ENCODE data around the gene MYH10. TPM values are rescaled to one million over a fixed set of nuclear protein-coding genes. Genes with fewer than 3 reads are reported as not detected.
"Not testable (repeated sequence)": the region's sequence is repeated elsewhere in the genome, so short reads cannot be mapped to it uniquely, and the experiment has no call there.

Gene MYH10
- total RNA-seq, 5 donors from 2014 or later (not counting 1 experiment from before 2014, with no cell fraction given): 1.3 to 2.8 (median 2.1) TPM

DNA sequence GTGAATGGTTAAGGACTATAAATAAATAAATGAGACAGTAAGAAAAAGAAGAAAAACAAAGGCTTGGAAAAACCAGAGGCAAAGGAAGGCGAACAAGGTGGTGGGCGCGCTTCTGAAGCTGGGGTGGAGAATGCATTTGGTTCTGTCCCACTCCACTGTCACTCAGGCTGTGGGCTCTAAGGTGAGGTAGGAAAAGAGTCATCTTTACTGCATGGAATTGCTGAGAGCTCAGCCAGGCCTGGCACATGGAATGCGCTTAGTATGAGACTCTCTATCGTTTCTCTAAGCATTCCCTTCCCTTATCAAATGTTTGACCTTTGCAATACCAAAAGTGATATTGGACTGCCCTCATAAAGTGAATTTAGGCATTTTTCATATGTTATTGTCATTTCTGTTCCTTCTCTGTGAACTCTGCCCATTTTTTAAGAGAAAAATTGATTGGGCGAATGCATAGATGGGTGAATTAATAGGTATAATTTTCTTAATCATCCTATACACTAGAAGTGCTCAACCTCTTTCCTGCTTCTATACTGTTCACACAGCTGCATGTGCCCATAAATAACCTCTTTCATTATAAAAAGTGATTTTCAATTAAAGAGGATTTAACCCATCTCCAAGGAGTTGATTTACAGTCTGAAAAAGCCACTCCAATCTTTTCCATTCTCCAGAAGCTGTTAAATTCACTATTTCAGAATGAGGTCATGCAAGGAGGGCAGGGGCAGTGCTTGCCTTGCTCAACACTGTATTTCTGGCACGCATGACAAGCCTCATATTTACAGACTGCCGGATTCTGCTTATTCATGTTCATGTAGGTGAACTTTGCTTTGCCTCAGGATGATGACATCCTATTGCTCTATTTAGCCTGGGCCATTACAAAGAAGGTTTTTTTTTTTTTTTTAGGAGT, 87.7 kb downstream of the MYH10 start:
- ATAC-seq (replicated peaks in 1 of 4) (no peak), DNase-seq (no peak)
- Mint-ChIP-seq H3K36me3 (no peaks in the 10 kb centered on the region), H3K9me3 (no peaks in the 10 kb centered on the region), H3K4me3 (no peak overlapping the region), H3K27me3 (no peaks in the 10 kb centered on the region), H3K4me1 (no peaks in the 10 kb centered on the region), H3K27ac (no peak overlapping the region)
- H3K27me3 ChIP-seq (replicated peaks in 1 of 2; ENCODE audit: control insufficient read depth in 2 of 2, extremely low read depth in 1 of 2, insufficient read depth in 2 of 2, low read length in 1 of 2): no peaks in the 10 kb centered on the region
- no peaks in the 10 kb centered on the region for H3K9me3 ChIP-seq
- no peak overlapping the region for H3K27ac ChIP-seq (ENCODE audit: low read length)
- ChIA-PET CTCF (no interaction called here), POLR2A (no interaction called here)
- H3K4me3 ChIP-seq (ENCODE audit: control insufficient read depth in 1 of 2, extremely low read depth in 1 of 2, low read length in 1 of 2): no peak overlapping the region
- WGBS (ENCODE audit: insufficient coverage): 91% methylated on average over 5 of the region's 8 CpGs
- no peaks in the 10 kb centered on the region for H3K4me1 ChIP-seq (ENCODE audit: control insufficient read depth in 1 of 2, extremely low read depth in 1 of 2, insufficient read depth in 2 of 2, low read length in 2 of 2)
- H3K36me3 ChIP-seq (ENCODE audit: control insufficient read depth in 2 of 2, extremely low read depth in 1 of 2, insufficient read depth in 1 of 2, low read length in 1 of 2): no peaks in the 10 kb centered on the region

DNA sequence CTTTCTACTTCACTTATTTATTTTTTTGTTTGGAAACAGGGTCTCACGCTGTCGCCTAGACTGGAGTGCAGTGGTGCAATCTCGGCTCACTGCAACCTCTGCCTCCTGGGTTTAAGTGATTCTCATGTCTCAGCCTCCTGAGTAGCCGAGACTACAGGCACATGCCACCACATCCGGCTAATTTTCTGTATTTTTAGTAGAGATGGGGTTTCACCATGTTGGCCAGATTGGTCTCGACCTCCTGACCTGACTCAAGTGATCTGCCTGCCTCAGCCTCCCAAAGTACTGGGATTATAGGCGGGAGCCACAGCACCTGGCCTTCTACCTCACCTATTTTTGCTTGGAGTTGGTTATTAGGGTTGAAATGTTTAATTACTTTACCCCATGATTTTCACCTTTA, 90.5 kb downstream of the MYH10 start:
- WGBS (ENCODE audit: insufficient coverage): 86% methylated on average over 2 of the region's 7 CpGs
- H3K36me3 Mint-ChIP-seq, CTCF ChIA-PET: not testable (repeated sequence)

DNA sequence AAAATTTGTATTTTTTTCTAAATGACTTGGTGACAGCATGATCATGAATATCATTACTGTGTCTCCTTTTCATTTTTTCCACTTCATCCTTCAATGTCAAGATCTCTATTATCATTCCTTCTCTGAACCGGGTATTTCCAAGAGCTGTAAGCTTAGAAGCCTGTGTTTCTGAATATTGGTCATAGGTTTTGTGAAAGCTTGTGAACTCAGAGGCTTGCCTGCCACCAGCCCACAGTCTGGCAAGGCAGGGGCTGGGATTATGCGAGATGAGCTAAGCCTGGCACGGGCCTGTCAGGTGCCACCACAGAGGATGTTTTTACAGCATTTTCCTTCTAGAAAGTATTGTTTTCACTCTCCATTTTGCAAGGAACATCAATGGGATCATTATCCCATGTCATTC, 92.8 kb downstream of the MYH10 start:
- H3K27ac ChIP-seq (ENCODE audit: low read length): no peak overlapping the region
- H3K27ac Mint-ChIP-seq: no peak overlapping the region
- no peaks in the 10 kb centered on the region for H3K4me1 ChIP-seq (ENCODE audit: control insufficient read depth in 1 of 2, extremely low read depth in 1 of 2, insufficient read depth in 2 of 2, low read length in 2 of 2)
- ChIA-PET POLR2A (no interaction called here), CTCF (no interaction called here)
- ATAC-seq (replicated peaks in 1 of 4): no peak
- H3K9me3 ChIP-seq: no peaks in the 10 kb centered on the region
- WGBS (ENCODE audit: insufficient coverage): 60% methylated on average over 2 of the region's 3 CpGs
- no peaks in the 10 kb centered on the region for H3K27me3 ChIP-seq (replicated peaks in 1 of 2; ENCODE audit: control insufficient read depth in 2 of 2, extremely low read depth in 1 of 2, insufficient read depth in 2 of 2, low read length in 1 of 2)
- no peaks in the 10 kb centered on the region for H3K9me3 Mint-ChIP-seq
- no peaks in the 10 kb centered on the region for H3K27me3 Mint-ChIP-seq
- H3K4me1 Mint-ChIP-seq: no peaks in the 10 kb centered on the region
- no peaks in the 10 kb centered on the region for H3K36me3 ChIP-seq (ENCODE audit: control insufficient read depth in 2 of 2, extremely low read depth in 1 of 2, insufficient read depth in 1 of 2, low read length in 1 of 2)
- H3K4me3 ChIP-seq (ENCODE audit: control insufficient read depth in 1 of 2, extremely low read depth in 1 of 2, low read length in 1 of 2): no peak overlapping the region
- DNase-seq: no peak
- H3K4me3 Mint-ChIP-seq: no peak overlapping the region
- no peaks in the 10 kb centered on the region for H3K36me3 Mint-ChIP-seq

More for the DNA sequence above, 90.5 kb downstream of the MYH10 start:
- H3K9me3 ChIP-seq; H3K27ac ChIP-seq (ENCODE audit: low read length); H3K4me1 Mint-ChIP-seq; POLR2A ChIA-PET; H3K9me3 Mint-ChIP-seq; H3K36me3 ChIP-seq (ENCODE audit: control insufficient read depth in 2 of 2, extremely low read depth in 1 of 2, insufficient read depth in 1 of 2, low read length in 1 of 2); H3K4me3 ChIP-seq (ENCODE audit: control insufficient read depth in 1 of 2, extremely low read depth in 1 of 2, low read length in 1 of 2); ATAC-seq (replicated peaks in 1 of 4); H3K27ac Mint-ChIP-seq; H3K4me3 Mint-ChIP-seq; H3K27me3 ChIP-seq (replicated peaks in 1 of 2; ENCODE audit: control insufficient read depth in 2 of 2, extremely low read depth in 1 of 2, insufficient read depth in 2 of 2, low read length in 1 of 2); DNase-seq; H3K27me3 Mint-ChIP-seq; H3K4me1 ChIP-seq (ENCODE audit: control insufficient read depth in 1 of 2, extremely low read depth in 1 of 2, insufficient read depth in 2 of 2, low read length in 2 of 2): not testable (repeated sequence)

DNA sequence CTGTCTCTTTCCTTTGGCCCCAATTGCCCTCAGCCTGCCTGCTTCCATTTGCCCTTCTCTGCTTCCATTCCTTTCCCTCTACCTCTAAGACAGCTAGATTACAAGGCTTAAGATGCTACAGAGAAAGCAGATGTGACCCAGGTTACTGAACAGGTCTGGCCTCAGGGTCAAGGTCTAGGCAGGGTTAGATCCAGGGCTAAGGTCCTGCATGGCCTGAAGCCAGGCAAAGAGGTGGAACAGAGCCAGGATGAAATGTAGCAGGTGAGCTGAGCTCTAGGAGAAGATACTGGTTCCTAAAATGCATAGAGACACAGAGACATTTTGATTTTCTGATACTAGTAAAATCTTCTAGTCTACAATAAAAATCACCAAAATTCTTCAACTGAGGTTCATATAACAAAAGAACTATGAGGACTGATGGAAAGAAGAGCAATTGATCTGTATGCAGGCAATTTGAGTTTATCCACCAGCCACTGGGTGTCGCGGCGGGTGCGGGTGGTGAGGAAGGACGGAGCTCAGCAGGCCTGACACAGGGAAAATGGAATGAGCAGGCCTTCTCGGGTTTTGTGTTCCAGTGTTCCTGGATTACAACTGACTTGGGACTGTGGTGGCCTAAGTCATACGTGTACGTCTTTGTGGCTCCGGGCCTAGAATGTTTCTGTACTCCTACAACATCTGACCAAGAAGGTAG, 95.9 kb downstream of the MYH10 start:
- H3K4me3 Mint-ChIP-seq: no peak overlapping the region
- no peak for ATAC-seq (replicated peaks in 1 of 4)
- POLR2A ChIA-PET: no interaction called here
- H3K36me3 Mint-ChIP-seq: no peaks in the 10 kb centered on the region
- Histone ChIP-seq H3K27ac (ENCODE audit: low read length) (no peak overlapping the region), H3K4me1 (ENCODE audit: control insufficient read depth in 1 of 2, extremely low read depth in 1 of 2, insufficient read depth in 2 of 2, low read length in 2 of 2) (no peaks in the 10 kb centered on the region), H3K4me3 (ENCODE audit: control insufficient read depth in 1 of 2, extremely low read depth in 1 of 2, low read length in 1 of 2) (no peak overlapping the region), H3K36me3 (ENCODE audit: control insufficient read depth in 2 of 2, extremely low read depth in 1 of 2, insufficient read depth in 1 of 2, low read length in 1 of 2) (no peaks in the 10 kb centered on the region), H3K9me3 (no peaks in the 10 kb centered on the region), H3K27me3 (replicated peaks in 1 of 2; ENCODE audit: control insufficient read depth in 2 of 2, extremely low read depth in 1 of 2, insufficient read depth in 2 of 2, low read length in 1 of 2) (no peaks in the 10 kb centered on the region)
- no peaks in the 10 kb centered on the region for H3K27me3 Mint-ChIP-seq
- no peaks in the 10 kb centered on the region for H3K4me1 Mint-ChIP-seq
- H3K9me3 Mint-ChIP-seq: no peaks in the 10 kb centered on the region
- no peak overlapping the region for H3K27ac Mint-ChIP-seq
- WGBS (ENCODE audit: insufficient coverage): 85% methylated on average over 9 of the region's 9 CpGs
- CTCF ChIA-PET: no interaction called here
- DNase-seq: no peak

DNA sequence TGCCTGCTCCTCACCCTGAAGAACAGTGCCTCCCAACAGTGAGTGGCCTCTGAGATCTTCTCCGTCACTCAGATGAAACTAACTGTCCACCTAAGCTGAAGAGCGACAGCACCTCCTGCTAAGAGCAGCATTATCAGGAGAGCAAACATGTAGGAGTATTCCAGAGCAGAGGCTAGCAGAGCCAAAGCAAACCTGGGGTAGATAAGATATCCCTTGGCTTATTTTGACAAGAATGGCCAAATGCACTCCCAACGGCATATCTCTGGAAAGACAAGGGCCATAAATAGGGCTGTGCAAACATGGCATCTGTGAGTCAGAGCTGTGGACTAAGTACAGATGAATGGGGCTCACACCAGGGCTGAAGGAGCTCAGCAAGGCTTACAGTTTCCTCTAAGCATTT, 98.5 kb downstream of the MYH10 start:
- no peaks in the 10 kb centered on the region for H3K4me1 ChIP-seq (ENCODE audit: control insufficient read depth in 1 of 2, extremely low read depth in 1 of 2, insufficient read depth in 2 of 2, low read length in 2 of 2)
- WGBS (ENCODE audit: insufficient coverage): 100% methylated on average over 2 of the region's 3 CpGs

DNA sequence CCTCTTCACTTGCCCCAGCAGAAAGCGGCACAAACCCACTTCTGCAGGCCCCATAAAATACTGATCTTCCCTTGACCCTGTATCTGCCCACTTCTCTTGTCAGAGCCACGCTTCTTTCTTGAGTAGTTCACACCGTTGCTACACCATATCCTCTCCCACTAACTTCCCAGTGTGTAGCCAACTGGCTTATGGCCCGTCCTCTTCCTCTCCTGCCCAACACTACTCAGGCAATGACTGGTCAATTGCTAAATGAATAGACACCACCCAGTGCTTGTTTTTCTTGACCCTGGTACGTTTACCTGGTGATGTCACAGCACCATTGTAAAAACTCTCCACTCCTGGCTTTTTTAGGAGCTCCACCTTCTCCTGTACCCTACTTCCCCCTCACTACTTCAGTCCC, 107.9 kb downstream of the MYH10 start:
- CTCF ChIA-PET: interaction anchor here in 1 of 2 donors (0.6 kb wide), 1 partner anchor 63 kb away, joined by 3 read pairs; no protein-coding TSS in a partner anchor

More for the DNA sequence above, 98.5 kb downstream of the MYH10 start:
- H3K9me3 Mint-ChIP-seq: no peaks in the 10 kb centered on the region
- no peak overlapping the region for H3K27ac Mint-ChIP-seq
- DNase-seq: no peak
- Histone ChIP-seq H3K9me3 (no peaks in the 10 kb centered on the region), H3K36me3 (ENCODE audit: control insufficient read depth in 2 of 2, extremely low read depth in 1 of 2, insufficient read depth in 1 of 2, low read length in 1 of 2) (no peaks in the 10 kb centered on the region), H3K27me3 (replicated peaks in 1 of 2; ENCODE audit: control insufficient read depth in 2 of 2, extremely low read depth in 1 of 2, insufficient read depth in 2 of 2, low read length in 1 of 2) (peaks cover 0 to 3% of the 10 kb centered on the region in 2 experiments), H3K27ac (ENCODE audit: low read length) (no peak overlapping the region), H3K4me3 (ENCODE audit: control insufficient read depth in 1 of 2, extremely low read depth in 1 of 2, low read length in 1 of 2) (no peak overlapping the region)
- ATAC-seq (replicated peaks in 1 of 4): no peak
- H3K36me3 Mint-ChIP-seq: no peaks in the 10 kb centered on the region
- ChIA-PET POLR2A (interaction anchor here in 1 of 2 donors (0.5 kb wide), 1 partner anchor 388 kb away, joined by 9 read pairs; no protein-coding TSS in a partner anchor), CTCF (interaction anchor here in 1 of 2 donors (0.8 kb wide), 1 partner anchor 28 kb away, joined by 3 read pairs; no protein-coding TSS in a partner anchor)
- no peak overlapping the region for H3K4me3 Mint-ChIP-seq
- no peaks in the 10 kb centered on the region for H3K4me1 Mint-ChIP-seq
- H3K27me3 Mint-ChIP-seq: no peaks in the 10 kb centered on the region

More for the DNA sequence above, 107.9 kb downstream of the MYH10 start:
- Histone ChIP-seq H3K4me3 (ENCODE audit: control insufficient read depth in 1 of 2, extremely low read depth in 1 of 2, low read length in 1 of 2) (no peak overlapping the region), H3K27ac (ENCODE audit: low read length) (no peak overlapping the region), H3K4me1 (ENCODE audit: control insufficient read depth in 1 of 2, extremely low read depth in 1 of 2, insufficient read depth in 2 of 2, low read length in 2 of 2) (no peaks in the 10 kb centered on the region), H3K27me3 (replicated peaks in 1 of 2; ENCODE audit: control insufficient read depth in 2 of 2, extremely low read depth in 1 of 2, insufficient read depth in 2 of 2, low read length in 1 of 2) (no peaks in the 10 kb centered on the region), H3K36me3 (ENCODE audit: control insufficient read depth in 2 of 2, extremely low read depth in 1 of 2, insufficient read depth in 1 of 2, low read length in 1 of 2) (no peaks in the 10 kb centered on the region), H3K9me3 (no peaks in the 10 kb centered on the region)
- Mint-ChIP-seq H3K4me3 (no peak overlapping the region), H3K27ac (no peak overlapping the region), H3K36me3 (no peaks in the 10 kb centered on the region), H3K4me1 (no peaks in the 10 kb centered on the region), H3K27me3 (no peaks in the 10 kb centered on the region), H3K9me3 (no peaks in the 10 kb centered on the region)
- POLR2A ChIA-PET: no interaction called here
- ATAC-seq (replicated peaks in 1 of 4): no peak
- no peak for DNase-seq
- 64% methylated on average over 5 of the region's 5 CpGs for WGBS (ENCODE audit: insufficient coverage)
